Tibial nerve (tissue), 4 donors: Measurements from ENCODE around the gene ARMC9. TPM values are rescaled to one million over a fixed set of nuclear protein-coding genes. Genes with fewer than 3 reads are reported as not detected.
A peak's percentile ranks its signal among the peaks of the same experiment; 100 is the strongest.

ENCODE experiments used
- DNase-seq, 2 donors: peaks; one replicate each; pipeline ENCODE4 v3.0.0-alpha.2; 2019; ENCODE audit warnings: low spot score in 2 of 2
- H3K27ac ChIP-seq, 4 donors: fragments of 200-600 bp; sonication (generic) in 3 of 4; one replicate each; pipeline ENCODE4 v1.5.1; 2017 to 2019; ENCODE audit warnings: mild to moderate bottlenecking in 1 of 4
- H3K27me3 ChIP-seq, 2 donors: fragments of 200-600 bp; sonication (generic) in 1 of 2; one replicate each; pipeline versions ENCODE4 v1.5.1 to v1.6.0; 2017 to 2019
- H3K36me3 ChIP-seq, 3 donors: fragments of 200-600 bp; sonication (generic); one replicate each; pipeline ENCODE4 v1.5.1; 2018 to 2019
- H3K4me1 ChIP-seq, 4 donors: fragments of 200-600 bp; sonication (generic) in 3 of 4; one replicate each; pipeline ENCODE4 v1.5.1; 2017 to 2019
- H3K4me3 ChIP-seq, 4 donors: fragments of 200-600 bp; sonication (generic) in 3 of 4; one replicate each; pipeline ENCODE4 v1.5.1; 2017 to 2019; ENCODE audit warnings: mild to moderate bottlenecking in 1 of 4, moderate library complexity in 1 of 4
- H3K9me3 ChIP-seq, 4 donors: fragments of 200-600 bp; sonication (generic) in 3 of 4; one replicate each; pipeline ENCODE4 v1.5.1; 2017 to 2019
- CTCF ChIP-seq, 5 experiments: fragments of 200-600 bp in 3 of 5; fragments of 450-650 bp in 2 of 5; sonication (generic) in 3 of 5; IDR thresholded peaks; one replicate each; pipeline ENCODE4 v1.5.1; 2016 to 2019; ENCODE audit warnings: antibody characterized with exemption in 5 of 5, mild to moderate bottlenecking in 3 of 5, moderate library complexity in 2 of 5
- EP300 ChIP-seq, 2 donors: sonication (generic); formaldehyde crosslinking; IDR thresholded peaks; one replicate each; pipeline ENCODE4 v1.6.1; 2017; ENCODE audit warnings: antibody characterized with exemption in 2 of 2, mild to moderate bottlenecking in 1 of 2
- POLR2A ChIP-seq, 2 donors: fragments of 450-650 bp; IDR thresholded peaks; one replicate each; pipeline ENCODE4 v1.6.1; 2017; ENCODE audit warnings: antibody characterized with exemption in 2 of 2, mild to moderate bottlenecking in 2 of 2, moderate library complexity in 2 of 2
- WGBS, 2 donors: methylation state at CpG; one replicate each; pipeline ENCODE4 v1.1.5; 2018; 5-methylcytosine and 5-hydroxymethylcytosine counted together
- total RNA-seq, 4 donors: library from RNA; depleted of rRNA; stranded (reverse); fragments of >200 nt; gene quantifications; one replicate each; pipeline ENCODE4 v1.1.0, GENCODE V29; 2016

Gene ARMC9
- total RNA-seq, 4 donors from 2014 or later, result 8.7 to 30.0 (median 18.6) TPM

GRCh38 chr2:231227310-231228162, 29.1 kb downstream of the ARMC9 start:
- peak in 1 of 2 donors; percentile 79 for DNase-seq
- Histone ChIP-seq H3K27ac (peak overlapping the region in 3 of 4 donors; percentile 16 to 73 (median 54)), H3K27me3 (no peaks in the 10 kb centered on the region), H3K4me3 (no peak overlapping the region), H3K9me3 (no peaks in the 10 kb centered on the region), H3K4me1 (peaks cover 0 to 12% (median 4%) of the 10 kb centered on the region in 4 donors), H3K36me3 (peaks cover 0 to 6% (median 0%) of the 10 kb centered on the region in 3 donors)
- WGBS, 2 donors, result 64 to 65% methylated on average over 9 to 10 of the region's 12 CpGs
- peak in 1 of 2 donors; percentile 45 for TF ChIP-seq EP300 (IDR thresholded peaks at IDR 0.05)
- no peak for TF ChIP-seq POLR2A (IDR thresholded peaks at IDR 0.05)
- TF ChIP-seq CTCF (IDR thresholded peaks at IDR 0.05), result peak; percentile 66 to 80 (median 72)

GRCh38 chr2:231228223-231228622, 29.8 kb downstream of the ARMC9 start:
- no peaks in the 10 kb centered on the region for H3K27me3 ChIP-seq
- 88 to 90% methylated on average over 5 to 9 of the region's 9 CpGs for WGBS, 2 donors
- H3K36me3 ChIP-seq, result peaks cover 0 to 6% (median 0%) of the 10 kb centered on the region in 3 donors
- peak overlapping the region in 1 of 4 donors; percentile 73 for H3K27ac ChIP-seq
- no peak for TF ChIP-seq POLR2A (IDR thresholded peaks at IDR 0.05)
- TF ChIP-seq EP300 (IDR thresholded peaks at IDR 0.05), result no peak
- TF ChIP-seq CTCF (IDR thresholded peaks at IDR 0.05), result no peak
- H3K4me3 ChIP-seq, result no peak overlapping the region
- no peaks in the 10 kb centered on the region for H3K9me3 ChIP-seq
- H3K4me1 ChIP-seq, result peaks cover 0 to 8% (median 3%) of the 10 kb centered on the region in 4 donors
- DNase-seq, result no peak

- H3K27ac ChIP-seq, result no peak overlapping the region
- H3K4me3 ChIP-seq, result no peak overlapping the region
- TF ChIP-seq CTCF (IDR thresholded peaks at IDR 0.05), result no peak
- no peak for TF ChIP-seq EP300 (IDR thresholded peaks at IDR 0.05)
- TF ChIP-seq POLR2A (IDR thresholded peaks at IDR 0.05), result no peak
- no peak for DNase-seq
- peaks cover 0 to 8% (median 3%) of the 10 kb centered on the region in 4 donors for H3K4me1 ChIP-seq
- no peaks in the 10 kb centered on the region for H3K9me3 ChIP-seq
- no peaks in the 10 kb centered on the region for H3K27me3 ChIP-seq
- H3K36me3 ChIP-seq, result peaks cover 0 to 6% (median 0%) of the 10 kb centered on the region in 3 donors
- whole genome bisulfite sequencing, 2 donors, result 77 to 79% methylated on average over 5 of the region's 5 CpGs
Observed at GRCh38 chr2:231228974-231229529, 30.6 kb downstream of the ARMC9 start.

GRCh38 chr2:231235217-231235616, 36.8 kb downstream of the ARMC9 start:
- no peaks in the 10 kb centered on the region for H3K4me1 ChIP-seq
- peaks cover 0 to 26% (median 0%) of the 10 kb centered on the region in 3 donors for H3K36me3 ChIP-seq
- WGBS, 2 donors, result 84 to 88% methylated on average over 5 of the region's 5 CpGs
- TF ChIP-seq EP300 (IDR thresholded peaks at IDR 0.05), result no peak
- TF ChIP-seq POLR2A (IDR thresholded peaks at IDR 0.05), result no peak
- no peak for TF ChIP-seq CTCF (IDR thresholded peaks at IDR 0.05)
- DNase-seq, result no peak
- no peak overlapping the region for H3K4me3 ChIP-seq
- H3K27me3 ChIP-seq, result no peaks in the 10 kb centered on the region
- H3K9me3 ChIP-seq, result no peaks in the 10 kb centered on the region
- no peak overlapping the region for H3K27ac ChIP-seq

GRCh38 chr2:231238689-231239088, 40.3 kb downstream of the ARMC9 start:
- H3K4me1 ChIP-seq, result no peaks in the 10 kb centered on the region
- no peaks in the 10 kb centered on the region for H3K9me3 ChIP-seq
- no peaks in the 10 kb centered on the region for H3K27me3 ChIP-seq
- no peak overlapping the region for H3K27ac ChIP-seq
- H3K4me3 ChIP-seq, result no peak overlapping the region
- no peak for TF ChIP-seq POLR2A (IDR thresholded peaks at IDR 0.05)
- TF ChIP-seq CTCF (IDR thresholded peaks at IDR 0.05), result no peak
- no peak for TF ChIP-seq EP300 (IDR thresholded peaks at IDR 0.05)
- WGBS, 2 donors, result 82 to 88% methylated on average over 3 of the region's 3 CpGs
- no peak for DNase-seq
- peaks cover 0 to 33% (median 0%) of the 10 kb centered on the region in 3 donors for H3K36me3 ChIP-seq
